OCI-LY3 (cell line): ENCODE data around the gene CACNA1E.

Source experiments
- CTCF ChIP-seq: fragments of 200-600, 300-600 bp; sonication (generic); IDR thresholded peaks from 2 replicates; pipeline ENCODE4 v1.5.1; 2014; ENCODE audit warnings: antibody characterized with exemption, low read length, low read depth
- EZH2phosphoT487 ChIP-seq: fragments of 200-600 bp; shearing (Covaris generic); IDR thresholded peaks from 2 replicates; pipeline ENCODE4 v1.6.1; 2018; ENCODE audit warnings: antibody characterized with exemption, mixed run types, low read depth

GRCh38 chr1:181685211-181685610 lies 201.9 kb downstream of the CACNA1E start:
- TF ChIP-seq CTCF: no peak
- no peak for TF ChIP-seq EZH2phosphoT487
